Head of caudate nucleus (tissue), 42 donors: ENCODE results near the gene ISCA2.

Experiments
- DNase-seq, 42 donors: peaks; one replicate each; pipeline versions ENCODE4 v3.0.0 to v3.0.0-alpha.2; 2020 to 2021; ENCODE audit warnings: mixed read lengths in 7 of 42
- intact Hi-C: fragments of 100-400 bp; cut with DNase I; formaldehyde crosslinking; loops from one replicate; pipeline ENCODE4 v1.15.0; 2022

The ISCA2 gene

GRCh38 chr14:74478996-74479635 is 14.4 kb upstream of the ISCA2 start:
- DNase-seq = peak in 8 of 42 donors; percentile 35 to 70 (median 54)
- intact Hi-C loops = loop anchor here (2.0 kb wide), 1 partner anchor 116 kb away; no protein-coding TSS in a partner anchor

GRCh38 chr14:74480046-74480445 is 13.5 kb upstream of the ISCA2 start:
- no peak for DNase-seq
- intact Hi-C loops = no loop called here

GRCh38 chr14:74482571-74482970 is 11.0 kb upstream of the ISCA2 start:
- intact Hi-C loops = no loop called here
- peak in 3 of 42 donors; percentile 13 to 60 (median 49) for DNase-seq

GRCh38 chr14:74483321-74483720 is 10.2 kb upstream of the ISCA2 start:
- DNase-seq = no peak
- intact Hi-C loops = no loop called here

GRCh38 chr14:74486164-74486563 is 7.4 kb upstream of the ISCA2 start:
- intact Hi-C loops = no loop called here
- DNase-seq = no peak

GRCh38 chr14:74488786-74489397 is 4.7 kb upstream of the ISCA2 start:
- intact Hi-C loops = no loop called here
- no peak for DNase-seq

GRCh38 chr14:74490486-74490885 is 3.1 kb upstream of the ISCA2 start:
- no peak for DNase-seq
- intact Hi-C loops = no loop called here

- intact Hi-C loops = no loop called here
- peak in 5 of 42 donors; percentile 28 to 46 (median 38) for DNase-seq
Observed at GRCh38 chr14:74491956-74492775, 1.4 kb upstream of the ISCA2 start.

- no peak for DNase-seq
- intact Hi-C loops = no loop called here
Observed at GRCh38 chr14:74492776-74493342, 706 bp upstream of the ISCA2 start, which contains the start of gene NPC2. Gene NPC2 (minus strand): TSS chr14:74493305. CDS start chr14:74493274, 31 bp downstream.

GRCh38 chr14:74495356-74495755 is 1.8 kb downstream of the ISCA2 start:
- intact Hi-C loops = no loop called here
- DNase-seq = no peak

GRCh38 chr14:74500417-74501134 is 7.0 kb downstream of the ISCA2 start:
- DNase-seq = peak in 3 of 42 donors; percentile 12 to 37 (median 30)
- intact Hi-C loops = loop anchor here (5.0 kb wide), 1 partner anchor 112 kb away; the partner anchor contains the start of gene LTBP2

GRCh38 chr14:74501135-74501614 is 7.6 kb downstream of the ISCA2 start:
- intact Hi-C loops = loop anchor here (5.0 kb wide), 1 partner anchor 111 kb away; the partner anchor contains the start of gene LTBP2
- peak in 39 of 42 donors; percentile 27 to 80 (median 62) for DNase-seq

GRCh38 chr14:74501691-74502090 is 8.1 kb downstream of the ISCA2 start:
- intact Hi-C loops = loop anchor here (5.0 kb wide), 1 partner anchor 111 kb away; the partner anchor contains the start of gene LTBP2

GRCh38 chr14:74502236-74503019 is 8.9 kb downstream of the ISCA2 start:
- intact Hi-C loops = loop anchor here (5.0 kb wide), 1 partner anchor 110 kb away; the partner anchor contains the start of gene LTBP2

More at GRCh38 chr14:74501691-74502090, 8.1 kb downstream of the ISCA2 start:
- peak in 1 of 42 donors; percentile 13 for DNase-seq

GRCh38 chr14:74503291-74503937 is 9.8 kb downstream of the ISCA2 start:
- intact Hi-C loops = loop anchor here (5.0 kb wide), 1 partner anchor 109 kb away; the partner anchor contains the start of gene LTBP2
- peak in 4 of 42 donors; percentile 5 to 36 (median 26) for DNase-seq

More at GRCh38 chr14:74502236-74503019, 8.9 kb downstream of the ISCA2 start:
- peak in 25 of 42 donors; percentile 20 to 72 (median 49) for DNase-seq

GRCh38 chr14:74503938-74504335 is 10.4 kb downstream of the ISCA2 start:
- DNase-seq = peak in 4 of 42 donors; percentile 3 to 20 (median 9)
- intact Hi-C loops = loop anchor here (5.0 kb wide), 1 partner anchor 108 kb away; the partner anchor contains the start of gene LTBP2

GRCh38 chr14:74504412-74504811 is 10.8 kb downstream of the ISCA2 start:
- DNase-seq = peak in 2 of 42 donors; percentile 6
- intact Hi-C loops = loop anchor here (5.0 kb wide), 1 partner anchor 108 kb away; the partner anchor contains the start of gene LTBP2
